ENCODE measurements around the gene KRT76.

The KRT76 gene

GRCh38 chr12:52776913-52777395 lies at the start of gene KRT76:
KRT76 (minus strand) TSS chr12:52777345; CDS start chr12:52777291, 54 bp downstream.
- no peak for DNase-seq (ENCODE audit: low read depth in 1 of 2, low spot score in 1 of 2)

DNA sequence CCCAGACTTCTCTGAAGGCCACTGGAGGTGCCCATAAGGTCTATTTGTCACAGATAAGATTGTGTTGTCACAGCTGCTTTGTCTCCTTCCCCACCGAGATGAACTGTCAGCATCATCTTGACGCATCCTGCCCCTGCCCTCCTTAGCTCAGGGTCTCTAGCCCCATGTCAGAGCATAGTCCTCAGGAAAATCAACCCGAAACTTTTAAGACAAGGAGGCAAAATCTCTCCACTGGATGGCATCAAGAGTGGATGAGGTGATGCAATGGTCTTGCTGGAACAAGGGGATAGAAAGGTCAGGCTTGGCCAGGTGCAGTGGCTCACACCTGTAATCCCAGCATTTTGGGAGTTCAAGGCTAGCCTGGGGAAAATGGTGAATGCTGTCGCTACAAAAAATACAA lies 48.8 kb upstream of the KRT76 start:
- no peak for DNase-seq (ENCODE audit: low read depth in 1 of 2, low spot score in 1 of 2)

GRCh38 chr12:52824741-52825410 lies 47.7 kb upstream of the KRT76 start:
- DNase-seq (ENCODE audit: low read depth in 1 of 2, low spot score in 1 of 2): no peak

DNA sequence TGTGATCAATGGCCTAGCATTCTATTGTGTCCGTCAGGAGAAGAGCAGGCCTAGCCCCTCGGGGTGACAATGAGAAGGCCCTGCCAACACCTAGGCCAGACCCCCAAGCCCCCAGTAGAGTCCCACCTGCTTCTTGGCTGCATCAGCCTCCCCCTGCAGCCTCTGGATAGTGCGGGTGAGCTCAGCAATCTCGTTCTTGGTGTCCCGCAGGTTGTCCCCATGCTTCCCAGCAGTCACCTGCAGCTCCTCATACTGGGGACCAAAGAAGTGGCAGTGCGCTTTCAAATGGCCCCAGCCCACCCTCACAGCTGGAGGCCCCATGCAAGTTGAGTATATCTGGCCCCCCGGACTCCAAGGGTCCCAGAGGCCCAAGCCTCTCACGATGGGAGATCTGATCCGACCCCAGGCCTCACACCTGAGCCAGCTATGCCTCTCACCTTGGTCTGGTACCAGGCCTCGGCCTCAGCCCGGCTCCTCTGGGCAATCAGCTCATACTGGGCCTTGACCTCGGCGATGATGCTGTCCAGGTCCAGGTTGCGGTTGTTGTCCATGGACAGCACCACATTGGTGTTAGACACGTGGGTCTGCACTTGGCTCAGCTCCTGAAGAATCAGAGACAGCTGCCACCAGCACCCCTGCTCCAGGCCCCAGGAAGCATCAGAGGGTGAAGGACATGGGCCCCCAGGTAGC lies 46.8 kb upstream of the KRT76 start:
- DNase-seq (ENCODE audit: low read depth in 1 of 2, low spot score in 1 of 2): no peak

- no peak for DNase-seq (ENCODE audit: low read depth in 1 of 2, low spot score in 1 of 2)
These were observed 45.8 kb upstream of the KRT76 start for GRCh38 chr12:52822771-52823510.

DNA sequence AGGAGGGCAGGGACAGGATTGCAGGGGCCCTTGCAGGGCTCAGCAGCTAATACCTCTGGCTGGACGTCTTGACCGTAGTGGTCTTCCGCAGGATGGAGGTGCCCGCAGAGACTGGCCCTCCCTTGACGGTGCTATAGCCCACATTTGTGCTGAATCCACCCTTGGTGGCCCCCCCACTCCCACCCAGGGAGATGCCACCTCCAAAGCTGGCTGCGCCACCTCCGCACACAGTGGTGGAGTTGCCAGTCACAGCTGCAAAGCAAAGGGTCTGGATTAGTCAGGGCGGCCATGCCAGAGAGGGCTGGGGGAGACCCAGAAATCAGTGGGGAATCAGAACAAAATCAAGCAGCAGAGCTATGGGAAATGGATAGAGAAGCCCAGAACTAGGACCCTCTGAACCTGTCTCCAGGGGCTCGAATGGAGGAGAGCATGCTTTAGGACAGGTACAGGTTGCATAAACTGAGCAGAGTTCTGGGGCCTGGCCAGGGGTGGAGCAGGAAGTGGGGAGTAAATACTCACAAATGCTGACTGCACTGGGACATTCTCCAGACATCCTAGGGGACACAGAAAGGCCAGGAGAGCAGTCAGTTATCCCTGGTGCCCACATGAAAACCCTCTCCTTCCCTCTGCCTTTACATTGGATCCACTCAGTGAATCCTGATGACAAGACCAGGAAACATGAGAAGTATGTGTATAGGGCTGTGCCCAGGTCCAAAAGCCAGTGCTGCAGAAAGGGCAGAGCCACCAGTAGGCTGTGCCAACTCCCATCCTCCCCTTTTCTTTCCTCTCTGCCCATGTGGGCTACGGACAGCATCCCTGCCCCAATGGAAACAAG lies 44.9 kb upstream of the KRT76 start:
- DNase-seq (ENCODE audit: low read depth in 1 of 2, low spot score in 1 of 2): no peak

- no peak for DNase-seq (ENCODE audit: low read depth in 1 of 2, low spot score in 1 of 2)
These were observed 44.1 kb upstream of the KRT76 start for GRCh38 chr12:52821071-52821730.

GRCh38 chr12:52820521-52820920 lies 43.4 kb upstream of the KRT76 start:
- DNase-seq (ENCODE audit: low read depth in 1 of 2, low spot score in 1 of 2): no peak

- DNase-seq (ENCODE audit: low read depth in 1 of 2, low spot score in 1 of 2): no peak
These were observed 42.8 kb upstream of the KRT76 start for GRCh38 chr12:52819731-52820510.

DNA sequence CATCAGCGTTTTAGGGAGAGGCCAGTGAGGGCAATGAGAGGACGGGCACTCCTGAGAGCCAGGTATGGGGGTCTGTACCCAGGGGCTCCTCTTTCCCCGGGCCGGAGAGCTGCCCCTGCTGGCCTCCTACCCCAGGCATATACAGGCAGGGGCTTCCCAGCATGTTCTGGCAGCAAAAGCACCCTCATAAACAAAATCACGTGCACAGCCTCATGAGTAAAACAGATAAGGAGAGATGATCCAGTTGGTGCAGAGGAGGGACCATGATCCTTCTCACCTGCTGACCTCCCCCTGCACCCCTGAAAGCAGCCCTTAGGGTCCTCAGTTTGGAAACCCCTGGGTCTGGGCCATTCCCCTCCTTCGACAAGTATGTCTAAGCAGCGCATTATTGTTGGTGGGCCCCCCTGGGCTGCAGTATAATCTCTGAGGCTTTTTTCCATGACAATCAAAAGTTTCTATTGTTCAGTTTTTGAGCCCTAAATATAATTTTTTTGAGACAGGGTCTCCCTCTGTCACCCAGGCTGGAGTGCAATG lies 41.8 kb upstream of the KRT76 start:
- DNase-seq (ENCODE audit: low read depth in 1 of 2, low spot score in 1 of 2): no peak

- no peak for DNase-seq (ENCODE audit: low read depth in 1 of 2, low spot score in 1 of 2)
These were observed 41.2 kb upstream of the KRT76 start for GRCh38 chr12:52818388-52818787.

- DNase-seq (ENCODE audit: low read depth in 1 of 2, low spot score in 1 of 2): no peak
These were observed 40.6 kb upstream of the KRT76 start for GRCh38 chr12:52817699-52818238.

- no peak for DNase-seq (ENCODE audit: low read depth in 1 of 2, low spot score in 1 of 2)
These were observed 40.0 kb upstream of the KRT76 start for GRCh38 chr12:52817003-52817698.

- DNase-seq (ENCODE audit: low read depth in 1 of 2, low spot score in 1 of 2): no peak
These were observed 38.8 kb upstream of the KRT76 start for GRCh38 chr12:52815676-52816588.

- no peak for DNase-seq (ENCODE audit: low read depth in 1 of 2, low spot score in 1 of 2)
These were observed 38.0 kb upstream of the KRT76 start for GRCh38 chr12:52815161-52815560.

GRCh38 chr12:52814710-52815155 lies 37.6 kb upstream of the KRT76 start:
- DNase-seq (ENCODE audit: low read depth in 1 of 2, low spot score in 1 of 2): no peak

GRCh38 chr12:52813885-52814709 lies 37.0 kb upstream of the KRT76 start, which contains the start of gene KRT4:
KRT4 (minus strand) TSS chr12:52814116; CDS start chr12:52814058, 58 bp downstream.
- no peak for DNase-seq (ENCODE audit: low read depth in 1 of 2, low spot score in 1 of 2)
